GM12873 (cell line): Measurements from ENCODE around the gene CCNY.

ENCODE experiments used
- TF ChIP-seq, protein P1 (sequence below): IDR thresholded peaks from 2 replicates; pipeline ENCODE4 v1.5.1; 2012; ENCODE audit warnings: low read depth, mild to moderate bottlenecking, moderate library complexity, low read length, control low read depth; ENCODE audit not compliant: insufficient read depth; ENCODE audit errors: missing control alignments

CCNY gene

DNA sequence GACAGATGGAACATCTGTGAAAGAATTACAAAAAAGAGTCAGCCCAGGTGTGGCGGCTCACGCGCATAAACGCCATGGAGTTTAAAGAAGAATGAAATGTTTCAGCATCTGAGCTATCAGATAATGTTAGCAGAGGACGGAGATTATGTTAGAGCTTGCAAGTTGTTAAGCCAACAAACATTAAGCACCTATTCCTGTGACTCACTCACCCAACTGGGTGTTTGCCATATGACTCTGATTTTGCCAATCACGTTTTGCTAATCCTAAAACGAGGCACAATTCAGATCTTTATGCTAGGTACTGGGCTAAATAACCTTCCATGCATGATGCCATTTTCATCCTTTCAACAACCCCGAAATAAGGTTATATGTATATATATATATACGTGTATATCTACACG is 29.0 kb upstream of the CCNY start:
- TF ChIP-seq, protein P1, sequence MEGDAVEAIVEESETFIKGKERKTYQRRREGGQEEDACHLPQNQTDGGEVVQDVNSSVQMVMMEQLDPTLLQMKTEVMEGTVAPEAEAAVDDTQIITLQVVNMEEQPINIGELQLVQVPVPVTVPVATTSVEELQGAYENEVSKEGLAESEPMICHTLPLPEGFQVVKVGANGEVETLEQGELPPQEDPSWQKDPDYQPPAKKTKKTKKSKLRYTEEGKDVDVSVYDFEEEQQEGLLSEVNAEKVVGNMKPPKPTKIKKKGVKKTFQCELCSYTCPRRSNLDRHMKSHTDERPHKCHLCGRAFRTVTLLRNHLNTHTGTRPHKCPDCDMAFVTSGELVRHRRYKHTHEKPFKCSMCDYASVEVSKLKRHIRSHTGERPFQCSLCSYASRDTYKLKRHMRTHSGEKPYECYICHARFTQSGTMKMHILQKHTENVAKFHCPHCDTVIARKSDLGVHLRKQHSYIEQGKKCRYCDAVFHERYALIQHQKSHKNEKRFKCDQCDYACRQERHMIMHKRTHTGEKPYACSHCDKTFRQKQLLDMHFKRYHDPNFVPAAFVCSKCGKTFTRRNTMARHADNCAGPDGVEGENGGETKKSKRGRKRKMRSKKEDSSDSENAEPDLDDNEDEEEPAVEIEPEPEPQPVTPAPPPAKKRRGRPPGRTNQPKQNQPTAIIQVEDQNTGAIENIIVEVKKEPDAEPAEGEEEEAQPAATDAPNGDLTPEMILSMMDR = no peak

DNA sequence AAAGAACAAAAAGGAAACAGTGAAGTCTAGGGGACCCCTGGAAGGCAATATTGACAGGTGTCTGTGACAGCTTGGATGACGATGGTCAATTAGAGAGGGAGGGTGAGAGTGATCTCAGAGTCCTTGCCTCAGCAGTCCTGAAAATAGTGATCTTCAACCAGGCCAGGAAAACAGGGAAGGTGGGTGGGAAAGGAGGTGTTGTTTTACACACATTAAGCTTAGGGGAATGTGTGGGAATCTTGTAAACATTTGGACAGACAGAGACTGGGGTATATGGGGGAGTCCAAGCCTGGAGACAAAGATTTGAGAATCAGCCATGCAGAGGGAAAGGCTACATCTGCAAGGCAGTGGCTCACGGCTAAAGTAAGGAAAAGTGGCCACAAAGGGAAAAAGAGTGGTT is 27.5 kb upstream of the CCNY start:
- TF ChIP-seq, protein P1 = no peak

GRCh38 chr10:35316218-35316967 is 19.9 kb upstream of the CCNY start:
- TF ChIP-seq, protein P1 = no peak

GRCh38 chr10:35318551-35318950 is 17.8 kb upstream of the CCNY start:
- TF ChIP-seq, protein P1 = no peak

GRCh38 chr10:35320341-35320740 is 16.0 kb upstream of the CCNY start:
- TF ChIP-seq, protein P1 = no peak

DNA sequence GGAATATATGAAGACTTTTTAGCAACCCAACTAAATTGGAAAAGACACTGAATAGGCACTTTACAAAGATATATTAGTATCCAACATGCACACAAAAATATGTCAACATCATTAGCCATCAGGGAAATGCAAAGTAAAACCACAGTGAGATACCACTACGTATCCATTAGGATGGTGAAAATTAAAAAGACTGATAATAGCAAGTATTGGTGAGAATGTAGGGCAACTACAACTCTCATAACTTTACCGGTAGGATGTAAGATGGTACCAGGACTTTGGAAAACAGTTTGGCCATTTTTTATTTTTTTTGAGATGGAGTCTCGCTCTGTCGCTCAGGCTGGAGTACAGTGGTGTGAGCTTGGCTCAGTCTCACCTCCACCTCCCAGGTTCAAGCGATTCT is 13.7 kb upstream of the CCNY start:
- TF ChIP-seq, protein P1 = no peak

GRCh38 chr10:35324196-35324595 is 12.1 kb upstream of the CCNY start:
- TF ChIP-seq, protein P1 = no peak
